Vagina (tissue), 2 donors: ENCODE measurements around the gene GGTLC2. TPM values are rescaled to one million over a fixed set of nuclear protein-coding genes. Genes with fewer than 3 reads are reported as not detected.

ENCODE experiments used
- DNase-seq, 2 donors: peaks; one replicate each; pipeline ENCODE4 v3.0.0-alpha.2; 2017; ENCODE audit errors: extremely low spot score in 2 of 2
- H3K27ac ChIP-seq: fragments of 200-600 bp; sonication (generic); one replicate; pipeline ENCODE4 v1.5.1; 2019
- H3K27me3 ChIP-seq: fragments of 200-600 bp; sonication (generic); one replicate; pipeline ENCODE4 v1.5.1; 2019
- H3K36me3 ChIP-seq, 2 donors: fragments of 200-600 bp; sonication (generic); one replicate each; pipeline ENCODE4 v1.5.1; 2017 to 2019
- H3K4me1 ChIP-seq: fragments of 200-600 bp; sonication (generic); one replicate; pipeline ENCODE4 v1.5.1; 2019
- H3K4me3 ChIP-seq, 2 donors: fragments of 200-600 bp; sonication (generic); 1 replicate in 1 of 2; 2 replicates in 1 of 2; pipeline ENCODE4 v1.5.1; 2016 to 2019
- H3K9me3 ChIP-seq: fragments of 200-600 bp; sonication (generic); one replicate; pipeline ENCODE4 v1.5.1; 2019
- CTCF ChIP-seq, 3 experiments: fragments of 450-650 bp in 2 of 3; fragments of 200-600 bp in 1 of 3; sonication (generic) in 1 of 3; IDR thresholded peaks; one replicate each; pipeline ENCODE4 v1.5.1; 2017 to 2019; ENCODE audit warnings: antibody characterized with exemption in 3 of 3, mild to moderate bottlenecking in 2 of 3, moderate library complexity in 2 of 3
- POLR2A ChIP-seq, 2 donors: fragments of 450-650 bp; IDR thresholded peaks; one replicate each; pipeline ENCODE4 v1.6.1; 2017; ENCODE audit warnings: antibody characterized with exemption in 2 of 2, mild to moderate bottlenecking in 2 of 2, moderate library complexity in 2 of 2
- POLR2AphosphoS5 ChIP-seq, 2 donors: sonication (generic); formaldehyde crosslinking; IDR thresholded peaks; one replicate each; pipeline ENCODE4 v1.9.0; 2017; ENCODE audit warnings: antibody characterized with exemption in 2 of 2, mild to moderate bottlenecking in 2 of 2, low read depth in 1 of 2; ENCODE audit not compliant: insufficient read depth in 1 of 2
- intact Hi-C: fragments of 100-400 bp; cut with DNase I; formaldehyde crosslinking; loops from one replicate; pipeline ENCODE4 v1.15.1; 2023
- total RNA-seq: library from RNA; depleted of rRNA; stranded (reverse); fragments of >200 nt; gene quantifications from one replicate; pipeline ENCODE4 v1.2.3, GENCODE V29; 2016

GGTLC2 gene
- total RNA-seq, 1 donor from 2014 or later: not detected

GRCh38 chr22:22612516-22612915, 31.9 kb upstream of the GGTLC2 start:
- no peak overlapping the region for H3K27ac ChIP-seq
- H3K36me3 ChIP-seq: no peaks in the 10 kb centered on the region
- no peak overlapping the region for H3K4me3 ChIP-seq
- H3K27me3 ChIP-seq: no peaks in the 10 kb centered on the region
- DNase-seq: no peak
- intact Hi-C loops: no loop called here
- no peaks in the 10 kb centered on the region for H3K9me3 ChIP-seq
- TF ChIP-seq CTCF (IDR thresholded peaks at IDR 0.05) (no peak), POLR2A (IDR thresholded peaks at IDR 0.05) (no peak), POLR2AphosphoS5 (IDR thresholded peaks at IDR 0.05; ENCODE audit: insufficient read depth in 1 of 2, low read depth in 1 of 2) (no peak)
- no peaks in the 10 kb centered on the region for H3K4me1 ChIP-seq

- no peak for DNase-seq
- Histone ChIP-seq H3K36me3 (no peaks in the 10 kb centered on the region), H3K9me3 (no peaks in the 10 kb centered on the region), H3K4me3 (no peak overlapping the region), H3K27me3 (no peaks in the 10 kb centered on the region), H3K4me1 (no peaks in the 10 kb centered on the region), H3K27ac (no peak overlapping the region)
- intact Hi-C loops: no loop called here
- TF ChIP-seq POLR2A (IDR thresholded peaks at IDR 0.05): no peak
- TF ChIP-seq CTCF (IDR thresholded peaks at IDR 0.05): no peak
- no peak for TF ChIP-seq POLR2AphosphoS5 (IDR thresholded peaks at IDR 0.05; ENCODE audit: insufficient read depth in 1 of 2, low read depth in 1 of 2)
Measured at GRCh38 chr22:22614065-22614464, 30.3 kb upstream of the GGTLC2 start.

GRCh38 chr22:22616636-22617035, 27.8 kb upstream of the GGTLC2 start:
- intact Hi-C loops: no loop called here
- no peak for DNase-seq
- no peaks in the 10 kb centered on the region for H3K4me1 ChIP-seq
- no peaks in the 10 kb centered on the region for H3K36me3 ChIP-seq
- no peaks in the 10 kb centered on the region for H3K9me3 ChIP-seq
- no peak overlapping the region for H3K27ac ChIP-seq
- TF ChIP-seq POLR2A (IDR thresholded peaks at IDR 0.05) (no peak), POLR2AphosphoS5 (IDR thresholded peaks at IDR 0.05; ENCODE audit: insufficient read depth in 1 of 2, low read depth in 1 of 2) (no peak), CTCF (IDR thresholded peaks at IDR 0.05) (no peak)
- H3K4me3 ChIP-seq: no peak overlapping the region
- no peaks in the 10 kb centered on the region for H3K27me3 ChIP-seq

GRCh38 chr22:22618448-22618847, 26.0 kb upstream of the GGTLC2 start:
- no peak for DNase-seq
- no peak for TF ChIP-seq CTCF (IDR thresholded peaks at IDR 0.05)
- TF ChIP-seq POLR2AphosphoS5 (IDR thresholded peaks at IDR 0.05; ENCODE audit: insufficient read depth in 1 of 2, low read depth in 1 of 2): no peak
- no peak for TF ChIP-seq POLR2A (IDR thresholded peaks at IDR 0.05)

GRCh38 chr22:22618923-22619322, 25.5 kb upstream of the GGTLC2 start:
- no peak for TF ChIP-seq POLR2A (IDR thresholded peaks at IDR 0.05)
- intact Hi-C loops: no loop called here
- no peak overlapping the region for H3K4me3 ChIP-seq
- no peak for DNase-seq
- H3K4me1 ChIP-seq: no peaks in the 10 kb centered on the region
- no peaks in the 10 kb centered on the region for H3K36me3 ChIP-seq
- no peaks in the 10 kb centered on the region for H3K27me3 ChIP-seq
- H3K27ac ChIP-seq: no peak overlapping the region
- H3K9me3 ChIP-seq: no peaks in the 10 kb centered on the region

More at GRCh38 chr22:22618448-22618847, 26.0 kb upstream of the GGTLC2 start:
- Histone ChIP-seq H3K9me3 (no peaks in the 10 kb centered on the region), H3K4me1 (no peaks in the 10 kb centered on the region), H3K27me3 (no peaks in the 10 kb centered on the region), H3K36me3 (no peaks in the 10 kb centered on the region), H3K27ac (no peak overlapping the region), H3K4me3 (no peak overlapping the region)
- intact Hi-C loops: no loop called here
